Measurements from ENCODE around the gene ADA.

ADA gene

DNA sequence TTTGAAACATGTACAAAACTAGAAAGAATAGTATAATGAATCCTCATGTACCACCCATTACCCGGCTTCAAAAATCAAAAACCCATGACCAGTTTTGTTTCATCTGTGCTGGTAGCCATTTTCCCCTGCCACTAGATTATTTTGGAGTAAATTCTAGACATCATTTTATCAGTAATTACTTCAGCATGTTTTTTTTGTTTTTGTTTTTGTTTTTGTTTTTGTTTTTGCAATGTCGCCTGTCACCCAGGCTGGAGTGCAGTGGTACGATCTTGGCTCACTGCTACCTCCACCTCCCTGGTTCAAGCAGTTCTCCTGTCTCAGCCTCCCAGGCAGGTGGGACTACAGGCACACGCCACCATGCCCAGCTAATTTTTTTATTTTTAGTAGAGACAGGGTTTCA is 77.1 kb downstream of the ADA start:
- DNase-seq: no peak

DNA sequence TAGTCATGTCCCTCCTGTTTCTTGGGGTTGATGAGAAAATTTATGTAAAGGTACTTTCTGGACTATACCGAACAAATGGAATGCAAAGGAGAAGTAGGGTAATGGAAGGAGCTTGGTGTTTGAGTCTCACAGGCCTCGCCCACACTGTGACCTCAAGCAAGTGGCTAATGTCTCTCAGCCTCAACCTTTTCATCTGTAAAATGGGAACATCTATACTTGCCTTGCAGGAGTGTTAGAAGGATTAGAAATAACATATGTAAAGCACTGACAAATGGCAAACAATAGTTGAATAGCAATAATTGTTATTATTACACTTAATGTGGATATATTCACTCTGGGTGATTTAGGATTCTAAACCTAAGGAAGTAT is 78.0 kb downstream of the ADA start:
- no peak for DNase-seq

DNA sequence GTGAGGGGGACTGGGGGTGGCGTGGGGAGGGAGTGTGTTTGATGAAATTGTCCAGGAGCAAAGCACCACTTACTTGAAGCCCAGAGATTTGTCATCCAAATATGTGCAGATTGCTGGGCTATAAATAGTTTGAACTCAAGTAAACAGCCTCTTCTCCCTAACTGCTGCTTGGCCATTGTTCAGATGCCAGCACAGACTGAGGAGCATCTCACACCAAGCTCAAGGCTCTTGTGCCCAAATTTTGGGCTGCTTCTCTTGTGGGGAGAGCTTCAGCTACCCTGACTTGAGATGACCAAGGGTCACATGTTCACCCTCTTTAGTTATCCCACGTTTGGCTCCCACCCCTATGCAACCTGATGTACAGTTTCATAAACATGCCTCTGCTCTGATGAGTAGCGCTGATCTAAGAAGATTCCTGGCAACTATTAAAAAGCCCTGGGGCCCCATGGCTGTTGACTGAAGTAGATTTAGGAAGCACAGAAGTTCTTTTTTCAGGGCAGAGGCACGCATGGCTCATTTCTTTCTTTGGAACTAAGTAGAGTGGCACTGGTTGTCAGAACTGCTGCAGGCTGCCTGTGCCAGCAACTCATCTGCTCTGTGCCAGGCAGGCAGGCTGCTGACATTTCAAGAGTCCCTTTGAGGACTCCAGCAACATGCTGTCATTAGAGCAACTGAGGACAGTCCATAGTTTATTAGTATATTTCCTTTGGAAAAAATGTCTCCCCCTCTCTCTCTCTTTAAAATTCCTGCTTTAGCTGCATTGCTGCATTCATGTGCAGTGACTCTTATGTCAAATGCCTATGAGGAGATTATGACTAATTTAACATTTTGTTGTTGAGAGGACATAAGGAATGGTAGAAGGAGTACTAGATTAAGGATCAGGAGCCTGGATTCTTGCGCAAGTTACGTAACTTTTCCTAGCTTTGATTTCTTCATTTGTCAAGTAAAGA is 78.7 kb downstream of the ADA start:
- DNase-seq: peak; percentile 5

DNA sequence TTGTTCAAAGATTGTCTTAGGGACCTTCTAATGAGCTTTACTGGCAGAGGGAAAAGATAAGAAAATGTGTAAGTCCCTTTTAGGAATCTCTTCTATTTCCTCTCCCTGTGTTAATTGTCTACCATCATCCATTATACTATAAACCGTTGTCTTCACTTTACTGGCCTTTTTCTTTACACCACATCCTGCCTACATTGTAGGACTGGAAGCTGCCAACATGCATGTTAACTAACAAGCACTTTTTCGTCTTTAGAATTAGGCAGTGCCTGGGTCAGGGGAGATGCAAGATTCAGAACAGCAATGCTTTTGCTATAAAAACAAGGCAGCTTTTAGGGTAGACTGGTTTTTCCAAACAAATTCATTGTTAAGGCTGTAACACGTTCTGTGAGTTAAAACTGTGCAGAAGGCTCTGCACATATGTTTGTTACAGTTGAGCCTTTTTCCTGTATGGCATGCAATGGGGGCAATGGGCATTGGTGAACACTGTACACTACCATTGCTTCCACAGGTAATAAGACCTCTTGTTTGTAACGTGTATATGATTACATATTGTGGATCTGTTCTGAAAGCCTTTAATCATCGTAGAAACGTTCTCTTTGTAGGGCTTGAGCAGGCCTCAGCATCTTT is 80.0 kb downstream of the ADA start:
- no peak for DNase-seq

DNA sequence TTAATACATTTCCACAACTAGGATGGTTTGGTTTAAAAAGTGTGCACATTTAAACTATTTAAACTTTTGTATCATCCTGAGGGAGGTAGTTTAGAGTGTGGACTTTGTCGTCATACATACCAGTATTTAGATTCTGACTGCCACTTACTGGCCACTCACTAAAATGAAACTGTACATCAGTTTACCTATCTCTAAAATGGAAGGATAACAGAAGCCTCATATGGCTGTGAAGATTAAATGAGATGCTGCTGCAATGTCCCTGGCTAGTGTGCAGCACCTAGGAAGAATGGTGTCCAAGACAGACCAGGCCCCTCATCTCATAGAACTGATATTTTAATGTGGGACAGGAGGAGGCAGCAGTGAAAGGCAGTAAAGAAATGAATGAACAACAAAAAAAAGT is 81.1 kb downstream of the ADA start:
- no peak for DNase-seq
